H1 (cell line): ENCODE results near the gene GSTO2. TPM values are rescaled to one million over a fixed set of nuclear protein-coding genes. Genes with fewer than 3 reads are reported as not detected.

ENCODE experiments used
- KDM5A ChIP-seq: fragments of 200-600 bp; IDR thresholded peaks from 2 replicates; pipeline ENCODE4 v1.7.1; 2012; ENCODE audit warnings: mild to moderate bottlenecking, low read length, inconsistent platforms, mixed read lengths
- NRF1 ChIP-seq: IDR thresholded peaks from 2 replicates; pipeline ENCODE4 v1.6.1; 2011; ENCODE audit warnings: mild to moderate bottlenecking, low read depth, low read length, improper control_type of control experiment
- PHF8 ChIP-seq: fragments of 200-600 bp; sonication (generic); conservative IDR thresholded peaks from 2 replicates; pipeline ENCODE4 v1.7.1; 2012; ENCODE audit warnings: low read depth, mild to moderate bottlenecking, inconsistent platforms, low read length, moderate library complexity
- polyA plus RNA-seq, 7 experiments: library from polyadenylated mRNA; depleted of rRNA in 3 of 7; stranded (reverse) in 5 of 7; unstranded in 2 of 7; fragments of >200 nt in 5 of 7; fragments of 200-250 nt in 2 of 7; gene quantifications; 1 replicate in 5 of 7; 2 replicates in 1 of 7; 4 replicates in 1 of 7; pipeline versions ENCODE4 v1.2.1 to v1.2.3, GENCODE V29; 2011 to 2013; ENCODE audit warnings: missing spikeins in 2 of 7, mixed read lengths in 2 of 7
- total RNA-seq: library from RNA; stranded (reverse); fragmentation: NEBNext Ultra II Directional; extraction: Animal tissue kit (Norgen Biotek cat#: 25700); gene quantifications from 2 replicates; pipeline ENCODE4 v1.2.1, GENCODE V29; 2021
- TF ChIP-seq, protein P1 (sequence below), 3 experiments: IDR thresholded peaks; 1 replicate in 2 of 3; 2 replicates in 1 of 3; pipeline versions ENCODE4 v1.5.1 to v1.6.1; 2011; ENCODE audit warnings: low read length in 3 of 3, mild to moderate bottlenecking in 3 of 3, inconsistent platforms in 2 of 3, low read depth in 1 of 3, moderate library complexity in 1 of 3; ENCODE audit not compliant: insufficient read depth in 1 of 3; ENCODE audit errors: control extremely low read depth in 1 of 3

The GSTO2 gene
- total and polyA plus RNA-seq, 2 of the 8 experiments (the other 6 are each of a cell fraction or from before 2014, with no cell fraction given) = 13.1 to 41.7 TPM

DNA sequence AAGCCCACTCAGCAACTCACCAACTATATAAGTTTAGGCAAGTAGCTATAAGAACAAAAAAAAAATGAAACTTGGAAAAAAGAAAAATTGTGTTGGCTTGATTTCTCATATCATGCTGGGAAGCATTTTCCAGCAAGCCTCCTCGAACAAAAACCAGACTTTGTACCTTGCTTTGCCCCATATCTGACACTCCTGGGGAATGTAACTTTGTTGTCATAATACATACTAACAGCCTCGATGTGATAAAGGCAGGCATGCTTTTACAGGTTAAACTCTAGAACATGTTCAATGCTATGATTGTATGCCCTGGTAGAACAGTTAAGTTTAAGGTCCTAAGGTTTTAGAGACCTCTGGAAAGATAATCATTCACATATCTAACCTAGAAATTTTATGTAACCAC is 48.5 kb upstream of the GSTO2 start (continued):
- TF ChIP-seq, protein P1, sequence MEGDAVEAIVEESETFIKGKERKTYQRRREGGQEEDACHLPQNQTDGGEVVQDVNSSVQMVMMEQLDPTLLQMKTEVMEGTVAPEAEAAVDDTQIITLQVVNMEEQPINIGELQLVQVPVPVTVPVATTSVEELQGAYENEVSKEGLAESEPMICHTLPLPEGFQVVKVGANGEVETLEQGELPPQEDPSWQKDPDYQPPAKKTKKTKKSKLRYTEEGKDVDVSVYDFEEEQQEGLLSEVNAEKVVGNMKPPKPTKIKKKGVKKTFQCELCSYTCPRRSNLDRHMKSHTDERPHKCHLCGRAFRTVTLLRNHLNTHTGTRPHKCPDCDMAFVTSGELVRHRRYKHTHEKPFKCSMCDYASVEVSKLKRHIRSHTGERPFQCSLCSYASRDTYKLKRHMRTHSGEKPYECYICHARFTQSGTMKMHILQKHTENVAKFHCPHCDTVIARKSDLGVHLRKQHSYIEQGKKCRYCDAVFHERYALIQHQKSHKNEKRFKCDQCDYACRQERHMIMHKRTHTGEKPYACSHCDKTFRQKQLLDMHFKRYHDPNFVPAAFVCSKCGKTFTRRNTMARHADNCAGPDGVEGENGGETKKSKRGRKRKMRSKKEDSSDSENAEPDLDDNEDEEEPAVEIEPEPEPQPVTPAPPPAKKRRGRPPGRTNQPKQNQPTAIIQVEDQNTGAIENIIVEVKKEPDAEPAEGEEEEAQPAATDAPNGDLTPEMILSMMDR (IDR thresholded peaks at IDR 0.05; ENCODE audit: control extremely low read depth in 1 of 3, insufficient read depth in 1 of 3, low read depth in 1 of 3, low read length in 3 of 3) = no peak
- TF ChIP-seq NRF1 = no peak
- TF ChIP-seq PHF8 = no peak
- no peak for TF ChIP-seq KDM5A
